K562 (cell line): ENCODE results near the gene MDH2. TPM values are rescaled to one million over a fixed set of nuclear protein-coding genes. Genes with fewer than 3 reads are reported as not detected.

Source experiments
- BRD9 ChIP-seq: fragments of 450-650 bp; IDR thresholded peaks from 2 replicates; pipeline ENCODE4 v1.6.1; 2018; ENCODE audit warnings: low read depth; ENCODE audit not compliant: partially characterized antibody
- CCAR2 ChIP-seq: fragments of 200-400 bp; formaldehyde crosslinking; IDR thresholded peaks from 2 replicates; pipeline ENCODE4 v1.6.1; 2017; ENCODE audit warnings: mild to moderate bottlenecking, low read depth, low read length
- E2F6 ChIP-seq, 2 experiments: IDR thresholded peaks; 2 replicates each; pipeline ENCODE4 v1.6.1; 2011; ENCODE audit warnings: borderline replicate concordance in 1 of 2, control low read depth in 1 of 2, low read depth in 1 of 2, low read length in 1 of 2, mild to moderate bottlenecking in 1 of 2, mixed read lengths in 1 of 2, moderate library complexity in 1 of 2; ENCODE audit not compliant: insufficient read depth in 1 of 2, insufficient read length in 1 of 2, poor library complexity in 1 of 2, severe bottlenecking in 1 of 2; ENCODE audit errors: extremely low read depth in 1 of 2
- FOSL1 ChIP-seq: fragments of 200-800 bp; sonication (Bioruptor generic); conservative IDR thresholded peaks from 2 replicates; pipeline ENCODE4 v1.6.1; 2016; ENCODE audit warnings: missing genetic modification characterization, missing compliant biosample characterization
- HDAC3 ChIP-seq: fragments of 450-650 bp; IDR thresholded peaks from 2 replicates; pipeline ENCODE4 v1.6.1; 2018; ENCODE audit warnings: borderline replicate concordance, mild to moderate bottlenecking, moderate library complexity; ENCODE audit not compliant: partially characterized antibody
- HEY1 ChIP-seq: fragments of 250-450 bp; sonication (Bioruptor Pico); IDR thresholded peaks from 2 replicates; pipeline ENCODE4 v1.5.0; 2020; ENCODE audit warnings: mild to moderate bottlenecking, moderate library complexity, borderline replicate concordance
- JUNB ChIP-seq: fragments of 450-650 bp; formaldehyde crosslinking; conservative IDR thresholded peaks from 2 replicates; pipeline ENCODE4 v1.4.0; 2020; ENCODE audit warnings: mild to moderate bottlenecking
- KDM4B ChIP-seq, 2 experiments: fragments of 450-650 bp in 1 of 2; sonication (generic) in 1 of 2; IDR thresholded peaks; 2 replicates each; pipeline ENCODE4 v1.6.1; 2016 to 2017; ENCODE audit warnings: borderline replicate concordance in 2 of 2, antibody characterized with exemption in 1 of 2, low read depth in 1 of 2, mild to moderate bottlenecking in 1 of 2
- MTA2 ChIP-seq: fragments of 450-650 bp; IDR thresholded peaks from 2 replicates; pipeline ENCODE4 v1.6.1; 2016; ENCODE audit warnings: low read depth
- MXI1 ChIP-seq: IDR thresholded peaks from 2 replicates; pipeline ENCODE4 v1.6.1; 2011; ENCODE audit warnings: low read depth, mild to moderate bottlenecking, improper control_type of control experiment, low read length
- RB1 ChIP-seq: fragments of 450-650 bp; IDR thresholded peaks from 2 replicates; pipeline ENCODE4 v1.6.1; 2017; ENCODE audit warnings: low read depth, mild to moderate bottlenecking
- SMC3 ChIP-seq: conservative IDR thresholded peaks from 2 replicates; pipeline ENCODE4 v1.6.1; 2011; ENCODE audit warnings: low read depth, low read length, improper control_type of control experiment; ENCODE audit not compliant: insufficient read depth
- SNRNP70 ChIP-seq: fragments of 200-400 bp; formaldehyde crosslinking; optimal IDR thresholded peaks from 2 replicates; pipeline ENCODE3; 2017; ENCODE audit warnings: low read depth, low read length
- TOE1 ChIP-seq, 2 experiments: fragments of 450-650 bp in 1 of 2; sonication (generic) in 1 of 2; formaldehyde crosslinking in 1 of 2; IDR thresholded peaks; 2 replicates each; pipeline versions ENCODE4 v1.7.1 to v1.8.0; 2016 to 2022; ENCODE audit warnings: borderline replicate concordance in 2 of 2, mild to moderate bottlenecking in 2 of 2, antibody characterized with exemption in 1 of 2, inconsistent platforms in 1 of 2, low read depth in 1 of 2, missing genetic modification reagents in 1 of 2, moderate library complexity in 1 of 2
- U2AF2 ChIP-seq: fragments of 200-400 bp; formaldehyde crosslinking; optimal IDR thresholded peaks from 2 replicates; pipeline ENCODE3; 2017; ENCODE audit warnings: low read depth, mild to moderate bottlenecking, low read length
- ZKSCAN3 ChIP-seq: fragments of 250-450 bp; sonication (Bioruptor Pico); IDR thresholded peaks from 2 replicates; pipeline ENCODE4 v1.4.0; 2020
- ZNF316 ChIP-seq: fragments of 450-650 bp; IDR thresholded peaks from 2 replicates; pipeline ENCODE4 v1.6.1; 2016
- ZNF407 ChIP-seq: fragments of 450-650 bp; IDR thresholded peaks from 2 replicates; pipeline ENCODE4 v1.6.1; 2016; ENCODE audit warnings: low read depth
- ZNF408 ChIP-seq: fragments of 250-450 bp; sonication (Bioruptor Pico); IDR thresholded peaks from 2 replicates; pipeline ENCODE4 v1.4.0; 2020; ENCODE audit warnings: low read depth, mild to moderate bottlenecking, moderate library complexity
- polyA plus RNA-seq, 8 experiments: library from polyadenylated mRNA; depleted of rRNA in 4 of 8; stranded (reverse) in 5 of 8; unstranded in 3 of 8; fragments of >200 nt; fragmentation: Nextera tagmentation in 2 of 8; fragmentation: Illumina TruSeq in 1 of 8; extraction: Ambion mirVana in 2 of 8; extraction: Trizol in 1 of 8; gene quantifications; 2 replicates each; pipeline versions ENCODE4 v1.2.1 to v1.2.3, GENCODE V29; 2011 to 2014; ENCODE audit warnings: inconsistent platforms in 1 of 8, missing spikeins in 1 of 8
- total RNA-seq, 7 experiments: library from RNA; depleted of rRNA in 6 of 7; stranded (reverse); fragments of >200 nt in 6 of 7; fragmentation: Illumina TruSeq in 2 of 7; extraction: Trizol in 2 of 7; gene quantifications; 2 replicates each; pipeline versions ENCODE4 v1.2.1 to v1.2.3, GENCODE V29; 2011 to 2021; ENCODE audit warnings: low replicate concordance in 1 of 7

MDH2 gene
- total and polyA plus RNA-seq, 9 of the 15 experiments (the other 6 are each of a cell fraction or from before 2014, with no cell fraction given), result 106 to 701 (median 242) TPM

- TF ChIP-seq ZNF407, result no peak
- TF ChIP-seq HDAC3, result no peak
- no peak for TF ChIP-seq RB1
- no peak for TF ChIP-seq CCAR2
- peak; percentile 56; the same call in 1 of the 2 replicates for TF ChIP-seq ZKSCAN3
- no peak for TF ChIP-seq SMC3
- TF ChIP-seq MXI1, result no peak
- no peak for TF ChIP-seq TOE1 (IDR thresholded peaks at IDR 0.05; ENCODE audit: borderline replicate concordance)
- TF ChIP-seq TOE1 (CRISPR knock-in tag; IDR thresholded peaks at IDR 0.05; ENCODE audit: borderline replicate concordance, low read depth), result no peak
- TF ChIP-seq HEY1 (CRISPR knock-in tag), result no peak
- peak; percentile 98 for TF ChIP-seq ZNF408 (CRISPR knock-in tag)
- no peak for TF ChIP-seq BRD9
- TF ChIP-seq SNRNP70, result no peak
- no peak for TF ChIP-seq FOSL1 (tag)
- no peak for TF ChIP-seq E2F6 (IDR thresholded peaks at IDR 0.05; ENCODE audit: borderline replicate concordance in 1 of 2, extremely low read depth in 1 of 2, insufficient read depth in 1 of 2, insufficient read length in 1 of 2, low read depth in 1 of 2, low read length in 1 of 2, poor library complexity in 1 of 2, severe bottlenecking in 1 of 2)
- no peak for TF ChIP-seq MTA2
- no peak for TF ChIP-seq ZNF316
- TF ChIP-seq U2AF2, result no peak
- TF ChIP-seq JUNB (CRISPR knock-in tag), result peak; percentile 74
- no peak for TF ChIP-seq KDM4B (IDR thresholded peaks at IDR 0.05; ENCODE audit: borderline replicate concordance in 2 of 2, low read depth in 1 of 2)
These were observed 31.5 kb upstream of the MDH2 start (continued) for GRCh38 chr7:76016191-76016947.
